HEK293 (cell line): ENCODE data around the gene NAV3.

Experiments
- CTCF ChIA-PET: fragments of 350-600 bp; formaldehyde crosslinking; extraction: SDS; loops from one replicate; lab custom pipeline; 2021; ENCODE audit warnings: antibody characterized with exemption; lab: Yijun Ruan, JAX
- POLR2A ChIA-PET: fragments of 300-600 bp; formaldehyde crosslinking; extraction: SDS; loops from one replicate; lab custom pipeline; 2020; ENCODE audit warnings: antibody characterized with exemption, inconsistent platforms; lab: Yijun Ruan, JAX
- H3K27ac ChIP-seq: fragments of 200-500 bp; sonication (Bioruptor generic); 2 replicates; pipeline ENCODE4 v1.5.1; 2014; ENCODE audit warnings: low read depth, low read length, control low read depth, inconsistent platforms; ENCODE audit errors: extremely low read depth
- H3K36me3 ChIP-seq, 2 experiments: fragments of 200-500 bp in 1 of 2; sonication (Bioruptor generic) in 1 of 2; 1 replicate in 1 of 2; 2 replicates in 1 of 2; pipeline ENCODE4 v1.5.1; 2014 to 2017; ENCODE audit warnings: inconsistent platforms in 2 of 2, low read length in 2 of 2; ENCODE audit not compliant: control insufficient read depth in 2 of 2, insufficient read depth in 1 of 2
- H3K4me1 ChIP-seq: fragments of 200-500 bp; sonication (Bioruptor generic); 2 replicates; pipeline ENCODE4 v1.5.1; 2014; ENCODE audit warnings: mild to moderate bottlenecking, low read length, inconsistent platforms; ENCODE audit not compliant: control insufficient read depth, insufficient read depth
- H3K4me3 ChIP-seq: 2 replicates; pipeline ENCODE4 v1.5.1; 2011; ENCODE audit warnings: low read depth, mild to moderate bottlenecking, control low read depth, low read length, moderate library complexity
- H3K9me3 ChIP-seq: fragments of 200-500 bp; sonication (Bioruptor generic); 2 replicates; pipeline ENCODE4 v1.5.1; 2014; ENCODE audit warnings: low read depth, low read length, inconsistent platforms; ENCODE audit not compliant: control insufficient read depth, insufficient read depth
- IKZF3 ChIP-seq: fragments of 450-650 bp; IDR thresholded peaks from 2 replicates; pipeline ENCODE4 v1.5.0; 2018; ENCODE audit warnings: missing biosample characterization, mild to moderate bottlenecking, missing genetic modification characterization, moderate library complexity
- PBX3 ChIP-seq: sonication (generic); formaldehyde crosslinking; IDR thresholded peaks from 2 replicates; pipeline ENCODE4 v1.8.1; 2022; ENCODE audit warnings: mild to moderate bottlenecking, moderate library complexity, missing genetic modification reagents
- WT1 ChIP-seq: fragments of 450-650 bp; formaldehyde crosslinking; IDR thresholded peaks from 2 replicates; pipeline ENCODE4 v1.5.1; 2016; ENCODE audit warnings: missing biosample characterization, missing genetic modification characterization
- ZBTB6 ChIP-seq: fragments of 450-650 bp; formaldehyde crosslinking; IDR thresholded peaks from 2 replicates; pipeline ENCODE4 v1.5.1; 2017; ENCODE audit warnings: missing biosample characterization, missing genetic modification characterization
- ZNF121 ChIP-seq: fragments of 450-650 bp; formaldehyde crosslinking; IDR thresholded peaks from 2 replicates; pipeline ENCODE4 v1.5.1; 2016; ENCODE audit warnings: missing biosample characterization, missing genetic modification characterization
- ZNF146 ChIP-seq: fragments of 450-650 bp; formaldehyde crosslinking; IDR thresholded peaks from 2 replicates; pipeline ENCODE4 v1.5.1; 2016; ENCODE audit warnings: missing biosample characterization, missing genetic modification characterization
- ZNF157 ChIP-seq: fragments of 450-650 bp; formaldehyde crosslinking; IDR thresholded peaks from 2 replicates; pipeline ENCODE4 v1.5.1; 2016; ENCODE audit warnings: missing biosample characterization, missing genetic modification characterization
- ZNF16 ChIP-seq: fragments of 450-650 bp; formaldehyde crosslinking; IDR thresholded peaks from 2 replicates; pipeline ENCODE4 v1.5.1; 2016; ENCODE audit warnings: low read depth, missing biosample characterization, missing genetic modification characterization
- ZNF175 ChIP-seq: fragments of 450-650 bp; formaldehyde crosslinking; IDR thresholded peaks from 2 replicates; pipeline ENCODE4 v1.5.1; 2016; ENCODE audit warnings: missing biosample characterization, missing genetic modification characterization
- ZNF18 ChIP-seq: fragments of 450-650 bp; formaldehyde crosslinking; IDR thresholded peaks from 2 replicates; pipeline ENCODE4 v1.5.1; 2016; ENCODE audit warnings: missing biosample characterization, missing genetic modification characterization
- ZNF214 ChIP-seq: fragments of 450-650 bp; formaldehyde crosslinking; IDR thresholded peaks from 2 replicates; pipeline ENCODE4 v1.5.1; 2017; ENCODE audit warnings: missing biosample characterization, mild to moderate bottlenecking, missing genetic modification characterization, borderline replicate concordance
- ZNF26 ChIP-seq: fragments of 450-650 bp; formaldehyde crosslinking; IDR thresholded peaks from 2 replicates; pipeline ENCODE4 v1.5.1; 2016; ENCODE audit warnings: missing biosample characterization, missing genetic modification characterization
- ZNF354C ChIP-seq: fragments of 450-650 bp; formaldehyde crosslinking; IDR thresholded peaks from 2 replicates; pipeline ENCODE4 v1.5.1; 2016; ENCODE audit warnings: missing biosample characterization, missing genetic modification characterization, low read depth, borderline replicate concordance
- ZNF433 ChIP-seq: fragments of 450-650 bp; formaldehyde crosslinking; IDR thresholded peaks from 2 replicates; pipeline ENCODE4 v1.5.1; 2016; ENCODE audit warnings: missing biosample characterization, missing genetic modification characterization, low read depth
- ZNF518A ChIP-seq: fragments of 450-650 bp; formaldehyde crosslinking; conservative IDR thresholded peaks from 2 replicates; pipeline ENCODE4 v1.5.1; 2016; ENCODE audit warnings: low read depth, missing biosample characterization, missing genetic modification characterization
- ZNF530 ChIP-seq: fragments of 450-650 bp; formaldehyde crosslinking; IDR thresholded peaks from 2 replicates; pipeline ENCODE4 v1.5.1; 2016; ENCODE audit warnings: low read depth, missing biosample characterization, missing genetic modification characterization
- ZNF621 ChIP-seq: fragments of 450-650 bp; formaldehyde crosslinking; IDR thresholded peaks from 2 replicates; pipeline ENCODE4 v1.5.1; 2017; ENCODE audit warnings: missing biosample characterization, missing genetic modification characterization
- ZNF670 ChIP-seq: fragments of 450-650 bp; formaldehyde crosslinking; IDR thresholded peaks from 2 replicates; pipeline ENCODE4 v1.5.1; 2016; ENCODE audit warnings: missing biosample characterization, missing genetic modification characterization, low read depth
- ZNF76 ChIP-seq: fragments of 450-650 bp; formaldehyde crosslinking; IDR thresholded peaks from 2 replicates; pipeline ENCODE4; 2016; ENCODE audit warnings: low read depth, missing biosample characterization, missing genetic modification characterization, borderline replicate concordance
- ZNF792 ChIP-seq: fragments of 450-650 bp; formaldehyde crosslinking; IDR thresholded peaks from 2 replicates; pipeline ENCODE4 v1.5.1; 2016; ENCODE audit warnings: missing biosample characterization, missing genetic modification characterization
- ZNF837 ChIP-seq: fragments of 450-650 bp; formaldehyde crosslinking; IDR thresholded peaks from 2 replicates; pipeline ENCODE4 v1.5.1; 2016; ENCODE audit warnings: missing biosample characterization, missing genetic modification characterization
- ZSCAN4 ChIP-seq: fragments of 450-650 bp; formaldehyde crosslinking; IDR thresholded peaks from 2 replicates; pipeline ENCODE4 v1.5.1; 2017; ENCODE audit warnings: missing biosample characterization, missing genetic modification characterization
- ZSCAN5A ChIP-seq: fragments of 450-650 bp; formaldehyde crosslinking; IDR thresholded peaks from 2 replicates; pipeline ENCODE4 v1.5.1; 2016; ENCODE audit warnings: missing biosample characterization, missing genetic modification characterization

Gene NAV3

GRCh38 chr12:78248321-78248720 is 417.6 kb downstream of the NAV3 start:
- Histone ChIP-seq H3K36me3 (no peaks in the 10 kb centered on the region), H3K4me1 (no peaks in the 10 kb centered on the region), H3K27ac (no peak overlapping the region), H3K9me3 (no peaks in the 10 kb centered on the region), H3K4me3 (no peak overlapping the region)
- POLR2A ChIA-PET = no interaction called here
- TF ChIP-seq IKZF3 (tag by site-specific recombination) (no peak), ZSCAN5A (tag by site-specific recombination) (no peak), ZNF354C (no peak), ZNF792 (tag by site-specific recombination) (no peak), ZNF121 (tag by site-specific recombination) (no peak), ZNF16 (tag by site-specific recombination) (no peak), ZNF518A (tag by site-specific recombination) (no peak), ZNF433 (tag by site-specific recombination) (no peak), ZNF146 (no peak), ZNF157 (tag by site-specific recombination) (no peak), ZNF175 (tag by site-specific recombination) (no peak), ZSCAN4 (tag by site-specific recombination) (no peak), ZNF670 (tag by site-specific recombination) (no peak)
- CTCF ChIA-PET = no interaction called here

GRCh38 chr12:78249578-78249977 is 418.9 kb downstream of the NAV3 start:
- CTCF ChIA-PET = no interaction called here
- H3K36me3 ChIP-seq = no peaks in the 10 kb centered on the region
- H3K4me1 ChIP-seq = no peaks in the 10 kb centered on the region
- POLR2A ChIA-PET = no interaction called here
- H3K9me3 ChIP-seq = no peaks in the 10 kb centered on the region
- H3K4me3 ChIP-seq = no peak overlapping the region
- H3K27ac ChIP-seq = no peak overlapping the region
- TF ChIP-seq ZNF26 (tag by site-specific recombination) = no peak
- TF ChIP-seq ZNF76 = no peak
- no peak for TF ChIP-seq WT1 (tag by site-specific recombination)
- TF ChIP-seq ZNF621 = no peak
- no peak for TF ChIP-seq ZNF530 (tag by site-specific recombination)
- no peak for TF ChIP-seq ZNF837 (tag by site-specific recombination)
- TF ChIP-seq ZNF18 (tag by site-specific recombination) = no peak
- TF ChIP-seq ZBTB6 = no peak
- TF ChIP-seq ZNF214 (tag by site-specific recombination) = no peak
- TF ChIP-seq PBX3 (CRISPR knock-in tag) = no peak
